ENCODE results near the gene FSTL4.

DNA sequence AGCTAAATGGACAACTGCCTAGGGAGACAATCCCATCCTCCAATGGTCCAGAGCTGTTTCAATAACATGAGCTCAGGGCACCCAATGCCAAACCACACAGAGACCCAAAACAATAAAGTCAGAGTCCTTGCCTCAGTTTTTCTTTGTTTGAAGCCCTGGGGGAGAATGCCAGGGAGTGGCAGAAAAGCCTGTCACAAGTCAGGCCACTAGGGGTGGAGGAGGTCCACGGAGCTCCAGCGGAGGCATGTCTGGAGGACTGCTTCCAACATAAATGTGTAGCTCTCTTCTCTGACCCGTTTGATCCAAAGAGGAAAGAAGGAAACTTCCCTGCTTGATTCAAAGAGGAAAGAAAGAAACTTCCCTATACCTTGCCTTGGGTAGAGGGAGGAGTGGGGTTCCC is 385.3 kb downstream of the FSTL4 start:
- TF ChIP-seq POLR2AphosphoS5 (IDR thresholded peaks at IDR 0.05) (no peak), CTCF (IDR thresholded peaks at IDR 0.05) (no peak)

Data from upper lobe of left lung (tissue), 4 donors.